Stimulated activated CD4-positive, alpha-beta T cell treated with anti-CD3 and anti-CD28 coated beads, Interleukin-1b, Interleukin-23, amount 100 ng/mL, for 48 hours (primary cell): ENCODE results near the gene FBXL20.
"Not testable (repeated sequence)": the region's sequence is repeated elsewhere in the genome, so short reads cannot be mapped to it uniquely, and the experiment has no call there.

Source experiments
- DNase-seq: peaks from one replicate; pipeline ENCODE4 v3.0.0-alpha.2; 2020

FBXL20 gene

GRCh38 chr17:39401412-39402243 is at the start of gene FBXL20:
Gene FBXL20 (minus strand): TSS chr17:39401626. CDS start chr17:39401402, 224 bp downstream.
- DNase-seq, result peak; percentile 92

- peak; percentile 94 for DNase-seq
Measured at GRCh38 chr17:39450847-39451581, 49.6 kb upstream of the FBXL20 start, which contains the start of gene MED1. Gene MED1 (minus strand): TSS chr17:39451263. CDS start chr17:39451062, 201 bp downstream.

- DNase-seq, result no peak
Measured at GRCh38 chr17:39450051-39450450, 48.6 kb upstream of the FBXL20 start.

- DNase-seq, result no peak
Measured at GRCh38 chr17:39447561-39447960, 46.1 kb upstream of the FBXL20 start.

- DNase-seq, result no peak
Measured at GRCh38 chr17:39443326-39443725, 41.9 kb upstream of the FBXL20 start.

- not testable (repeated sequence) for DNase-seq
Measured at GRCh38 chr17:39439868-39440267, 38.4 kb upstream of the FBXL20 start.

- no peak for DNase-seq
Measured at GRCh38 chr17:39429600-39429999, 28.2 kb upstream of the FBXL20 start.

GRCh38 chr17:39416141-39416540 is 14.7 kb upstream of the FBXL20 start:
- DNase-seq, result no peak

- no peak for DNase-seq
Measured at GRCh38 chr17:39410279-39410678, 8.9 kb upstream of the FBXL20 start.

GRCh38 chr17:39408360-39408759 is 6.9 kb upstream of the FBXL20 start:
- no peak for DNase-seq

- no peak for DNase-seq
Measured at GRCh38 chr17:39406951-39407350, 5.5 kb upstream of the FBXL20 start.

- no peak for DNase-seq
Measured at GRCh38 chr17:39405436-39405835, 4.0 kb upstream of the FBXL20 start.

- DNase-seq, result peak; percentile 40
Measured at GRCh38 chr17:39404542-39405378, 3.3 kb upstream of the FBXL20 start.

GRCh38 chr17:39402890-39403605 is 1.6 kb upstream of the FBXL20 start:
- no peak for DNase-seq

GRCh38 chr17:39402244-39402889 is 941 bp upstream of the FBXL20 start:
- DNase-seq, result peak; percentile 92

- DNase-seq, result peak; percentile 4
Measured at GRCh38 chr17:39400547-39401411, 647 bp downstream of the FBXL20 start.

GRCh38 chr17:39399791-39400190 is 1.6 kb downstream of the FBXL20 start:
- no peak for DNase-seq

- DNase-seq, result no peak
Measured at GRCh38 chr17:39393736-39394135, 7.7 kb downstream of the FBXL20 start.

GRCh38 chr17:39391448-39391847 is 10.0 kb downstream of the FBXL20 start:
- no peak for DNase-seq

GRCh38 chr17:39385040-39385439 is 16.4 kb downstream of the FBXL20 start:
- DNase-seq, result no peak

- no peak for DNase-seq
Measured at GRCh38 chr17:39380144-39380543, 21.3 kb downstream of the FBXL20 start.
